H9 (cell line): ENCODE data around the gene TBC1D8B. TPM values are rescaled to one million over a fixed set of nuclear protein-coding genes. Genes with fewer than 3 reads are reported as not detected.
"Not testable (repeated sequence)": the region's sequence is repeated elsewhere in the genome, so short reads cannot be mapped to it uniquely, and the experiment has no call there.

Source experiments
- DNase-seq: peaks from one replicate; pipeline ENCODE4 v3.0.0-alpha.2; 2017
- H2AFZ ChIP-seq: one replicate; pipeline ENCODE4 v1.6.1; 2013; ENCODE audit warnings: mild to moderate bottlenecking, low read length, control low read depth, moderate library complexity
- H2AK5ac ChIP-seq: 2 replicates; pipeline ENCODE4 v1.6.1; 2013; ENCODE audit warnings: low read length, control low read depth, mixed read lengths; ENCODE audit not compliant: insufficient read length
- H2BK120ac ChIP-seq: one replicate; pipeline ENCODE4 v1.6.1; 2013; ENCODE audit warnings: low read depth, mild to moderate bottlenecking, low read length, control low read depth, inconsistent platforms; ENCODE audit not compliant: poor library complexity, severe bottlenecking
- H2BK12ac ChIP-seq: 2 replicates; pipeline ENCODE4 v1.6.1; 2013; ENCODE audit warnings: low read length, control low read depth, mixed read lengths, low read depth; ENCODE audit not compliant: insufficient read length
- H2BK15ac ChIP-seq: 2 replicates; pipeline ENCODE4 v1.6.1; 2013; ENCODE audit warnings: low read depth, low read length, control low read depth
- H2BK20ac ChIP-seq: one replicate; pipeline ENCODE4 v1.6.1; 2013; ENCODE audit warnings: low read depth, mild to moderate bottlenecking, low read length, control low read depth, inconsistent platforms; ENCODE audit not compliant: poor library complexity, severe bottlenecking
- H2BK5ac ChIP-seq: 2 replicates; pipeline ENCODE4 v1.6.1; 2013; ENCODE audit warnings: low read length, control low read depth, mixed read lengths; ENCODE audit not compliant: insufficient read length
- H3K14ac ChIP-seq: 2 replicates; pipeline ENCODE4 v1.6.1; 2013; ENCODE audit warnings: low read length, control low read depth; ENCODE audit not compliant: insufficient read depth
- H3K18ac ChIP-seq: 2 replicates; pipeline ENCODE4 v1.6.1; 2013; ENCODE audit warnings: low read depth, mild to moderate bottlenecking, mixed read lengths, low read length, control low read depth; ENCODE audit not compliant: insufficient read length
- H3K23ac ChIP-seq: 2 replicates; pipeline ENCODE4 v1.6.1; 2013; ENCODE audit warnings: low read length, control low read depth, mixed read lengths, low read depth; ENCODE audit not compliant: insufficient read length
- H3K23me2 ChIP-seq: 2 replicates; pipeline ENCODE4 v1.6.1; 2013; ENCODE audit warnings: low read depth, mild to moderate bottlenecking, mixed read lengths, low read length, control low read depth; ENCODE audit not compliant: insufficient read length, poor library complexity, severe bottlenecking
- H3K27ac ChIP-seq: 2 replicates; pipeline ENCODE4 v1.5.1; 2013; ENCODE audit warnings: low read length, control low read depth, mixed read lengths, low read depth; ENCODE audit not compliant: insufficient read length
- H3K27me3 ChIP-seq: 2 replicates; pipeline ENCODE4 v1.6.1; 2013; ENCODE audit warnings: low read length, control low read depth, inconsistent platforms; ENCODE audit not compliant: insufficient read depth
- H3K4ac ChIP-seq: 2 replicates; pipeline ENCODE4 v1.6.1; 2013; ENCODE audit warnings: low read depth, mild to moderate bottlenecking, control low read depth, inconsistent platforms, low read length, moderate library complexity
- H3K4me1 ChIP-seq: 2 replicates; pipeline ENCODE4 v1.6.1; 2013; ENCODE audit warnings: low read length, control low read depth, inconsistent platforms; ENCODE audit not compliant: insufficient read depth
- H3K4me2 ChIP-seq: 2 replicates; pipeline ENCODE4 v1.6.1; 2013; ENCODE audit warnings: low read length, control low read depth, mixed read lengths; ENCODE audit not compliant: insufficient read length, insufficient read depth
- H3K56ac ChIP-seq: 2 replicates; pipeline ENCODE4 v1.6.1; 2013; ENCODE audit warnings: low read depth, mild to moderate bottlenecking, mixed read lengths, low read length, control low read depth; ENCODE audit not compliant: insufficient read length
- H3K79me1 ChIP-seq: 2 replicates; pipeline ENCODE4 v1.6.1; 2013; ENCODE audit warnings: low read depth, mild to moderate bottlenecking, moderate library complexity, low read length, control low read depth, inconsistent platforms; ENCODE audit not compliant: insufficient read depth, poor library complexity, severe bottlenecking
- H3K79me2 ChIP-seq: 2 replicates; pipeline ENCODE4 v1.6.1; 2013; ENCODE audit warnings: low read length, control low read depth, inconsistent platforms; ENCODE audit not compliant: insufficient read depth
- H3K9ac ChIP-seq: 2 replicates; pipeline ENCODE4 v1.6.1; 2013; ENCODE audit warnings: low read length, control low read depth, mixed read lengths; ENCODE audit not compliant: insufficient read length; ENCODE audit errors: extremely low read depth
- H3K9me3 ChIP-seq: one replicate; pipeline ENCODE4 v1.6.1; 2013; ENCODE audit warnings: low read depth, low read length, inconsistent platforms; ENCODE audit not compliant: control insufficient read depth
- H3T11ph ChIP-seq: one replicate; pipeline ENCODE4 v1.6.1; 2013; ENCODE audit warnings: mild to moderate bottlenecking, low read length, control low read depth, inconsistent platforms
- H4K20me1 ChIP-seq: one replicate; pipeline ENCODE4 v1.6.1; 2013; ENCODE audit not compliant: control insufficient read depth, insufficient read length, insufficient read depth
- H4K5ac ChIP-seq: 2 replicates; pipeline ENCODE4 v1.6.1; 2013; ENCODE audit warnings: low read depth, mild to moderate bottlenecking, mixed read lengths, low read length, control low read depth; ENCODE audit not compliant: insufficient read length
- H4K8ac ChIP-seq: replicated peaks from 2 replicates; pipeline ENCODE4 v1.6.1; 2013; ENCODE audit warnings: low read length, control low read depth, mixed read lengths, low read depth; ENCODE audit not compliant: insufficient read length
- H4K91ac ChIP-seq: 2 replicates; pipeline ENCODE4 v1.6.1; 2013; ENCODE audit warnings: low read depth, mild to moderate bottlenecking, moderate library complexity, mixed read lengths, low read length, control low read depth; ENCODE audit not compliant: insufficient read length
- H3K27ac Mint-ChIP-seq, 3 experiments: 2 replicates in 2 of 3; 3 replicates in 1 of 3; pipeline ENCODE4 v1.8.0; 2020 to 2021; ENCODE audit warnings: mixed read lengths in 3 of 3, mild to moderate bottlenecking in 1 of 3, moderate library complexity in 1 of 3
- H3K27me3 Mint-ChIP-seq: 2 replicates; pipeline ENCODE4 v1.8.0; 2021; ENCODE audit warnings: low read depth, mild to moderate bottlenecking, moderate library complexity, mixed read lengths
- H3K36me3 Mint-ChIP-seq, 3 experiments: 2 replicates in 2 of 3; 3 replicates in 1 of 3; pipeline ENCODE4 v1.8.0; 2020 to 2021; ENCODE audit warnings: low read depth in 3 of 3, mixed read lengths in 3 of 3; ENCODE audit not compliant: insufficient read depth in 1 of 3
- H3K4me1 Mint-ChIP-seq, 2 experiments: 2 replicates each; pipeline ENCODE4 v1.8.0; 2020; ENCODE audit warnings: mixed read lengths in 2 of 2
- H3K4me3 Mint-ChIP-seq, 2 experiments: 2 replicates in 1 of 2; 3 replicates in 1 of 2; pipeline ENCODE4 v1.8.0; 2020 to 2021; ENCODE audit warnings: mild to moderate bottlenecking in 2 of 2, mixed read lengths in 2 of 2, moderate library complexity in 1 of 2
- H3K9me3 Mint-ChIP-seq, 2 experiments: 2 replicates in 1 of 2; 3 replicates in 1 of 2; pipeline ENCODE4 v1.8.0; 2020; ENCODE audit warnings: mild to moderate bottlenecking in 2 of 2, mixed read lengths in 2 of 2, moderate library complexity in 1 of 2
- WGBS: extraction: QIAGEN DNeasy Blood & Tissue Kit; methylation state at CpG from one replicate; pipeline ENCODE4 v1.1.7; 2013; ENCODE audit warnings: missing lambda C conversion rate, low lambda C conversion rate, mixed read lengths; ENCODE audit not compliant: insufficient read length; ENCODE audit errors: extremely low coverage; 5-methylcytosine and 5-hydroxymethylcytosine counted together
- total RNA-seq: library from RNA; stranded (reverse); gene quantifications from 2 replicates; pipeline ENCODE4 v1.2.1, GENCODE V29; 2021
- TF ChIP-seq, protein P1 (sequence below): fragments of 200-600 bp; sonication (generic); conservative IDR thresholded peaks from 3 replicates; pipeline ENCODE4 v1.8.0; 2021; ENCODE audit warnings: antibody characterized with exemption, mild to moderate bottlenecking

Gene TBC1D8B
- total RNA-seq, 1 experiment from 2014 or later = 2.6 TPM

GRCh38 chrX:106811131-106811910, 8.8 kb downstream of the TBC1D8B start:
- Histone ChIP-seq H3K18ac (no peak overlapping the region), H4K5ac (no peak overlapping the region), H3K9me3 (no peaks in the 10 kb centered on the region), H2BK12ac (no peak overlapping the region), H2BK15ac (no peak overlapping the region), H3K14ac (no peak overlapping the region), H3K56ac (no peak overlapping the region), H2BK5ac (no peak overlapping the region), H4K8ac (no peak overlapping the region), H2BK20ac (no peak overlapping the region), H3K4me2 (no peak overlapping the region), H4K91ac (no peak overlapping the region), H3T11ph (no peak overlapping the region), H3K4me1 (no peaks in the 10 kb centered on the region), H3K23ac (no peak overlapping the region), H3K23me2 (no peaks in the 10 kb centered on the region), H3K27me3 (no peaks in the 10 kb centered on the region), H2BK120ac (no peak overlapping the region), H2AFZ (no peak overlapping the region), H3K79me2 (no peaks in the 10 kb centered on the region), H3K4ac (no peak overlapping the region), H3K9ac (no peak overlapping the region), H2AK5ac (no peak overlapping the region), H4K20me1 (no peaks in the 10 kb centered on the region), H3K79me1 (no peaks in the 10 kb centered on the region), H3K27ac (no peak overlapping the region)
- Mint-ChIP-seq H3K4me3 (no peak overlapping the region), H3K4me1 (0 out of 4 replicates have a peak, but pooled peaks cover 0 to 3% of the 10 kb centered on the region in 2 experiments), H3K36me3 (peaks cover 0 to 2% (median 2%) of the 10 kb centered on the region in 3 experiments; a peak in 1 of 7 replicates), H3K27me3 (no peaks in the 10 kb centered on the region), H3K9me3 (peaks cover 2 to 34% of the 10 kb centered on the region in 2 experiments; a peak in 4 of 5 replicates), H3K27ac (peak overlapping the region in 1 of 3 experiments; percentile 85; a peak in 2 of 7 replicates)
- no peak for DNase-seq
- TF ChIP-seq, protein P1, sequence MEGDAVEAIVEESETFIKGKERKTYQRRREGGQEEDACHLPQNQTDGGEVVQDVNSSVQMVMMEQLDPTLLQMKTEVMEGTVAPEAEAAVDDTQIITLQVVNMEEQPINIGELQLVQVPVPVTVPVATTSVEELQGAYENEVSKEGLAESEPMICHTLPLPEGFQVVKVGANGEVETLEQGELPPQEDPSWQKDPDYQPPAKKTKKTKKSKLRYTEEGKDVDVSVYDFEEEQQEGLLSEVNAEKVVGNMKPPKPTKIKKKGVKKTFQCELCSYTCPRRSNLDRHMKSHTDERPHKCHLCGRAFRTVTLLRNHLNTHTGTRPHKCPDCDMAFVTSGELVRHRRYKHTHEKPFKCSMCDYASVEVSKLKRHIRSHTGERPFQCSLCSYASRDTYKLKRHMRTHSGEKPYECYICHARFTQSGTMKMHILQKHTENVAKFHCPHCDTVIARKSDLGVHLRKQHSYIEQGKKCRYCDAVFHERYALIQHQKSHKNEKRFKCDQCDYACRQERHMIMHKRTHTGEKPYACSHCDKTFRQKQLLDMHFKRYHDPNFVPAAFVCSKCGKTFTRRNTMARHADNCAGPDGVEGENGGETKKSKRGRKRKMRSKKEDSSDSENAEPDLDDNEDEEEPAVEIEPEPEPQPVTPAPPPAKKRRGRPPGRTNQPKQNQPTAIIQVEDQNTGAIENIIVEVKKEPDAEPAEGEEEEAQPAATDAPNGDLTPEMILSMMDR = no peak
- no CpG with 5 or more reads among the region's 7 CpGs for WGBS

- H4K5ac ChIP-seq, H3K4me3 Mint-ChIP-seq, H2BK20ac ChIP-seq, H3K27ac Mint-ChIP-seq, H2AFZ ChIP-seq, H4K91ac ChIP-seq, H3K9me3 ChIP-seq, H3K4ac ChIP-seq, H2AK5ac ChIP-seq, H3K79me2 ChIP-seq, H2BK120ac ChIP-seq, H3K27me3 Mint-ChIP-seq, H2BK15ac ChIP-seq, H3T11ph ChIP-seq, H3K56ac ChIP-seq, H3K4me2 ChIP-seq, H2BK12ac ChIP-seq, H3K27me3 ChIP-seq, H3K23me2 ChIP-seq, H3K27ac ChIP-seq, DNase-seq, H3K23ac ChIP-seq, H3K4me1 ChIP-seq, H3K18ac ChIP-seq, H4K8ac ChIP-seq, H3K4me1 Mint-ChIP-seq, H3K79me1 ChIP-seq, H2BK5ac ChIP-seq, H3K14ac ChIP-seq, H3K36me3 Mint-ChIP-seq, H3K9ac ChIP-seq, H4K20me1 ChIP-seq: not testable (repeated sequence)
- peaks cover 2 to 38% of the 10 kb centered on the region in 2 experiments; a peak in 4 of 5 replicates for H3K9me3 Mint-ChIP-seq
- no CpG with 5 or more reads among the region's 5 CpGs for WGBS
Measured at GRCh38 chrX:106812930-106813329, 10.5 kb downstream of the TBC1D8B start.
